Stimulated activated CD4-positive, alpha-beta T cell treated with anti-CD3 and anti-CD28 coated beads, Interleukin-15, amount 100 ng/mL, for 48 hours (primary cell): Measurements from ENCODE around the gene ALKBH6.
A peak's percentile ranks its signal among the peaks of the same experiment; 100 is the strongest.
"Not testable (repeated sequence)": the region's sequence is repeated elsewhere in the genome, so short reads cannot be mapped to it uniquely, and the experiment has no call there.

Experiments used
- DNase-seq, 2 donors: peaks; one replicate each; pipeline ENCODE4 v3.0.0-alpha.2; 2020; ENCODE audit warnings: low read depth in 2 of 2

The ALKBH6 gene

DNA sequence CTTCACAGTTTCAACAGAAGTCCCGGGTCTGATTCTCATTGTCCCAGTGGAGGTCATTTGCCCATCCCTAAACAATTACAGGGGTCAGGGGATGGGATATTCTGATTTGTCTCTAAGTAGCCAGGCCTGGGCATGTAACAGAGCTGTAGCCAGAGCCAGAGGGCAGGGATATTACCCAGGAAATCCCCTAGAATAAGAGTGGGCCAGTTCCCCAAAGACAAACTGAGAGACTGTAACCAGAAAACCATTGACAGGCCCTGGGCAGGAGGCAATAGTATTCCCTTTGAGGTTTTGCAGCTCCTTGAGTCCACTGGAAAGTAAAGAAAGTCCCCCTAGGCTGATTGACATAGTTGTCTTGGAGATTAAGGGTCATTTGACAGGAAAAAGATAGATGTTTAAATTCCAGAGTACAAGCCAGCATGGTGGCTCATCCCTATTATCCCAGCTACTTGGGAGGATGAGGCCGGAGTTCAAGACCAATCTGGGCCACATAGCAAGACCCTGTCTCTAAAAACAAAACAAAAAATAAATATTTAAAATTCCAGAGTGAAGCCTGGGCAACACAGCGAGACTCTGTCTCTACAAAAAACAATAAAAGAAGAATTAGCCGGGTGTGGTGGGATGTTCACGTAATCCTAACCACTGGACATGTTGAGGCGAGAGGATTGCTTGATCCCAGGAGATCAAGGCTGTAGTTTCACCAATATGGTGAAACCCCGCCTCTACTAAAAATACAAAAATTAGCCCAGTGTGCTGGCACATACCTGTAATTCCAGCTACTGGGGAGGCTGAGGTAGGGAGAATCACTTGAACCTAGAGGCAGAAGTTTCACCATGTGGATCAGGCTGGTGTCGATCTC is 20.9 kb downstream of the ALKBH6 start:
- DNase-seq, result no peak

DNA sequence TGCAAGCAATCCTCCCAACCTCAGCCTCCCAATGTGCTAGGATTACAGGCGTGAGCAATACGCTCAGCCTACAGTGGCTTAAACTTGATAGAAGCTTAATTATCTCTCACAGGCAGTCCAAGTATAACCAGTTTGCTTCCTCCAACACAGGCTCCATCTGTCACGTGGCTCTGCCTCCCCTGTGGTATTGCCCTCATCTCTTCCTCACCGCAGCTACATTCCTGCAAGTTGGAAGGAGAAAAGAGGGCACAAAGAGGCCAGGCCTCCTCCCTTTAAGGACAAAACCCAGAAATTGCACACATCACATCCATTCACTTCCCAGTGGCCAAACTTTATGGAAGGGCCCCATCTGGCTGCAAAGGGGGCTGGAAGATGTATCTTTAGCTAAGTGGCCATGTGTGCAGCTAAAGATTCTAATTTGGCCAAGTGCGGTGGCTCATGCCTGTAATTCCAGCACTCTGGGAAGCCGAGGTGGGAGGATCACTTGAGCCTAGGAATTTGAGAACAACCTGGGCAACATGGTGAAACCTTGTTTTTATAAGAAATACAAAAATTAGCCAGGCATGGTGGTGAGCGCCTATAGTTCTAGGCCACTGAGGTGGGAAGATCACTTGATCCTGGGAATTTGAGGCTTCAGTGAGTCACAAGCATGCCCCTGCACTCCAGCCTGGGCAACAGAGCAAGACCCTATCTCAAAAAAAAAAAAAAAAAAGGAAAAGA is 22.1 kb downstream of the ALKBH6 start:
- no peak for DNase-seq

DNA sequence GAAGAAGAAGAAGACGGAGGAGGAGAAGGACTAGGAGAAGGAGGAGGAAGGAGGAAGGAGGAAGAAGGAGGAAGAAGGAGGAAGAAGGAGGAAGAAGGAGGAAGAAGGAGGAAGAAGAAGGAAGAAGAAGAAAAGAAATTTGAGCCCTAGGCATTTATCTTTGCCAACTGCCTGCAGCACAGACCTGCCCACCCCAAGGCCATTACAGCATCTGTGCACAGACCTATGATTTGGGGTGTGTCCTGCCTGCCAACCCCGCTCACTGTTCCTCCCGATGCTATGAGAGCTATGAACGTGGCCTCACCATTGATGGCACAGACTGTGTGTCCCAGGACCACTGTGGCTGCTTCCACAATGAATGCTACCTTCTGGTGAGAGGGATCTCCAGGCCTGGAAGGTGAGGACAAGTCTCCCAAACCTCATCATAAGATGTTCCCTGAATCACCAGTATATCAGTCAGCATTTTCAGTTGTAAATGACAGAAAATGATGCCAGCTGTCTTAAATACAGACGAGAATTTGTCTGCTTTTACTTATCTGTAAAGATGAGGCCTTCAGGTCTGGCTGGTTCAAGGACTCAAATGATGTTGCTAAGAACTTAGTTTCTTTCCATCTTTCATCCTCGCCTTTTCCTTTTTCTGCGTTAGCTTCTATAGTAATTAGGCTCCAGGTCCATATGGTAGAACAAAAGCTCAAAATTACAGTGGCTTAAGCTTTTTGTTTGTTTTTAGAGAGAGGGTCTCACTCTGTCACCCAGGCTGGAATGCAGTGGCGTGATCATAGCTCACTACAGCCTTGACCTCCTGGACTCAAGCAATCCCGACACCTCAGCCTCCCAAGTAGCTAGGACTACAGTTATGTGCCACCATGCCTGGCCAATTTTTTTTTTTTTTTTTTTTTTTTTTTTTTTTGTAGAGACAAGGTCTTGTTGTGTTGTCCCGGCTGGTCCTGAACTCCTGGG is 23.0 kb downstream of the ALKBH6 start:
- no peak for DNase-seq

DNA sequence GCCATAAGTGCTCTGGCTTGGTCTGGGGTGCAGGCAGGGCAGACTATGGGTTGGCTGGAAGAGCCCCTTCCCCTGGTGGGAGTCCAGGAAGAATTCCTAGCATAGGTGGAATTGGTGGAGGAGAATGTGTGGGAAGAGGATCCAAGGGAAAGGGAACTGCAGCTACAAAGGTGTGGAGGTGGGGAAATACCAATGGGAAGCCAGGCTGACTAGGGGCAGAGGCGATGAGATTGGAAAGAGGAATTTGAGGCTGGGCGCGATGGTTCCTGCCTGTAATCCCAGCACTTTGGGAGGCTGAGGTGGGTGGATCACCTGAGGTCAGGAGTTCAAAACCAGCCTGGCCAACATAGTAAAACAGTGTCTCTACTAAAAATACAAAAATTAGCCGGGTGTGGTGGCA is 23.9 kb downstream of the ALKBH6 start:
- no peak for DNase-seq

DNA sequence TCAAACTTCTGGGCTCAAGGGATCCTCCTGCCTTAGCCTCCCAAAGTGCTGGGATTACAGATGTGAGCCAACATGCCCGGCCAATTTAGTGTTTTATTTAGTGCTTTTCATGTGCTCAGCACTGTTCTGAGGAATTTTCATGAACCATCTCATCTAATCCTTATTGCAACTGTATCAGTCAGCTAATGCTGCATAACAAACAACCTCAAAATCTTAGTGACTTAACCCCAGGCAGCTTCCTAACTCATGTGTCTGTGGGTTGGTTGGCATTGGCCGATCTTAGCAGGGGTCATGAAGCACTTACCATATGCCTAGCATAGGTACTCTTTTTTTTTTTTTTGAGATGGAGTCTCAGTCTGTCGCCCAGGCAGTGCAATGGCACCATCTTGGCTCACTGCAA is 25.2 kb downstream of the ALKBH6 start:
- DNase-seq, result no peak

DNA sequence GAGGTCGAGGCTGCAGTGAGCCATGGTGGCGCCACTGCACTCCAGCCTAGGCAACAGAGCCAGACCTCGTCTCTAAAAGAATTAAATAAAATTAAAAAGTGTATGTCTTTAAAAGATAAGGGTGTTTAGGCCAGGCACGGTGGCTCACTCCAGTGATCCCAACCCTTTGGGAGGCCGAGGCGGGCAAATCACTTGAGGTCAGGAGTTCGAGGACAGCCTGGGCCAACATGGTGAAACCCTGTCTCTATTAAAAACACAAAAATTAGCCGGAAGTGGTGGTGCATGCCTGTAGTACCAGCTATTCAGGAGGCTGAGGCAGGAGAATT is 26.5 kb downstream of the ALKBH6 start:
- DNase-seq, result no peak

DNA sequence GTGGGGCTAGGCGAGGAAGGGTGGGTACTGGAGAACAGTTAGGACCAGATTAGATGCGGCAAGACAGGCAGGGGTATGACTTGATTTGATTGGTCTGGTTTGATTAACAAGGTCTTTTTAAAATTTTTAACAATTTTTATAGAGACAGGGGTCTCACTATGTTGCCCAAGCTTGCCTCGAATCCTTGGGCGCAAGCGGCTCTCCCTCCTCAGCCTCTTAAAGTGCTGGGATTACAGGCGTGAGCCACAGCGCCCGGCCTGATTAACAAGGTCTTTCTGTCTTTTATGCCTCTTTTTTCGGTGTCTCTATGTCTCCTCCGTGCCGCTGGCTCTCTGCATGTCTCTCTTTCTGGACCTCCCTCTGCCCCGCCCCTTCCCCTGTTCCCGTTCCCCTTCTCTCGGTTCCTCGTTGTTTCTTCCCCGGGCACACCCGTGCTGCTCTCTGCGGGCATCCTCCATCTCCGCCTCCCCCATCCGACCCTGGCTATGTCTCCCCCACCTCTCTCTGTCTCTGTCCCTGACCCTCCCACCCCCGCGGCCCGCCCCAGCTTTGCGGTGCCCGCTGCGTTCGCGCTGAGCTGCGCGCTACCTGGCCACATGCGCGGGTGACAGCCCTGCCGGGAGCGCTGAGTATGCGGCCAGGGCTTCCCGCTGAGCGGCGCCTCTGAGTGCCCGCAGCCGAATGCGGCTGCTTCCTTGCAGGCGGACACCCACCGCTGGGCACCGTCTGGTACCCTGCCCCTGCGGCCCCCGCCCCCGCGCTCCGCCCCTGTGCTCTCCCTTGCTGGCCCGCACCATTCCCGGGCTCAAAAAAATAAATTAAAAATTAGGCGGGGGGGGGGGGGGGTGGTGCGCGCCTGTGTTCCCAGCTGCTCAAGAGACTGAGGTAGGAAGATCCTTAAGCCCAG is 27.1 kb downstream of the ALKBH6 start:
- DNase-seq, result peak in 1 of 2 donors; percentile 16

DNA sequence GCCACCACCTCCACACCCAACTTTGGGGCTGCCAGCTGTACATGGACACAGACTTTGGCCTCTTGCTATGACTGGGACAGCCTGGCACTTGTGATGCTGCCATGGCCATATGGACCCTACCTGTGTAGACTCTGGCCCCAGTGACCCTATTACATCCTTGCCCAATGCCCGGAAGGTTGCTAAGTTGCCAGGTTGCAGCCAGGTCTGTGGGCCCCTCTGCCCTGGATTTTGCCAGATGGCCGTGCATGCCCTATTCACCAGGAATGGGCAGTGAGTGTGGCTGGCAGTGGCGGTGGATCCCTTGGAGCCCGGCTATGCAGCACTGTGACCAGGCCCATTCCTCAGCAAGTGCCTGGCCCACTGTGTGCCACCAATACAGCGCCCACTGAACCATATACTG is 27.9 kb downstream of the ALKBH6 start:
- DNase-seq, result no peak

DNA sequence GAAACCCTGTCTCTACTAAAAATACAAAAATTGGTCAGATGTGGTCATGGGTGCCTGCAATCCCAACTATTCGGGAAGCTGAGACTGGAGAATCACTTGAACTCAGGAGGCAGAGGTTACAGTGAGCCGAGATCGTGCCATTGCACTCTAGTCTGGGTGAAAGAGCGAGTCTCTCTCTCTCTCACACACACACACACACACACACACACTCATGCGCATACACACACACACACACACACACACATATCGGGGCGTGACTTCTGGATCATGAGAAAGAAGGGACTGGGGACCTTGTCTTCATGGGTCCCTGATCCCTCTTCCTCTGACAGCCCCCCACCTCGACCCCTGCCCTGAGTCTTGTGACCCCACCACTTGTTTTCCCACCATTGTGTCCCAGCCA is 30.8 kb downstream of the ALKBH6 start:
- no peak for DNase-seq

DNA sequence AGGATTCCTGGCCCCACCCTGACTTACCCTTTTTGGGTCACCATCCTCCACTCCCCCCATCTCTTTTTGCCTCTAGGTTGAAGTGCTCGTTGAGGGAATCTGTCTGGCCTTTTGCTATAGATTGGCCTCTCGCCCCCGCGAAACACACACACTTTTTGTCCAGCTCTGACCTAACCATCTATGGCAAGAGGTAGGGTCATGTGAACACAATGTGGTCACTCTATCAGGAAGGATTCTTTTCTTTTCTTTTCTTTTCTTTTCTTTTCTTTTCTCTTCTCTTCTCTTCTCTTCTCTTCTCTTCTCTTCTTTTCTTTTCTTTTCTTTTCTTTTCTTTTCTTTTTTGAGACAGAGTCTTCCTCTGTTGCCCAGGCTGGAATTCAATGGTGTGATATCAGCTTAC is 33.0 kb downstream of the ALKBH6 start:
- DNase-seq, result not testable (repeated sequence)

DNA sequence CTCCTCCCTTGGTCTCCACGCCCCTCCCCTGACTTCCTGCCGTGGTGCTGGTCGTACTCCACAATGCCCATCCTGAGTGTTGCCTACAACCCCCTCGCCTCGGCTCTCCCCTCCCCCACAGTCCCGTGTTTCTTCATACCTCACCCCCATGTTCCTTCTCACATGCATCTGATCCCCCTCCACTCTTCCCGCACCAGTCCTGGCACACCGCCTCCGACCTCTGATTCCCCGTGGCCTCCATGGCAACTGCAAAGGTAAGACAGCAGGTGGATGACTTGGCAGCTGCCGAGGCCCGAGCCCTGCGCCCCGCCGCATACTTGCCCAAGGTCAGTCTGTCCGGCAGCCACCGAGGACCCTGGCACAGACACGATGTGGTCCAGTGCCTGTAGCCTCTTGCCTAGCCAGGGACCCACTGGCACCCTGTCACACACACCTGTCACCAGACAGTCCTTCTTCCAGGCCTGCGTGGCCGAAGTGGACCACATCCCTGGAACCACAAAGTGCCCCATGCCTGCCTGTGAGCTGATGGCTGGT is 35.1 kb downstream of the ALKBH6 start:
- DNase-seq, result no peak

DNA sequence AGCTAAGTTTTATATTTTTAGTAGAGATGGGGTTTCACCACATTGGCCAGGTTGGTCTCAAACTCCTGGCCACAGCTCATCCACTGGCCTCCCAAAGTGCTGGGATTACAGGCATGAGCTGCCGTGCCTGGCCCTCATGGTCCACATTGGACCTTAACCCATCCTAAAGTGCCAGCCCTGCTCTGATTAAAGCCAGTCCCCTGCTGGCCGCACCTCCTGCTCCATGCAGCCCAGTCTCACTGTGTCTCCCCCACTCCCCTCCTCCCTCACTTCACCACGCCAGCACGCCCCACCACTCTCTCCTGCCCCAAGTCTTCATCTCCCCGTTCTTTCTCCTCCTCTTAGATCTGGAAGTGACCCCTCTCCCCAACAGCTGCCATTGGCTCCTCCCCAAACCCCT is 35.7 kb downstream of the ALKBH6 start:
- DNase-seq, result no peak

DNA sequence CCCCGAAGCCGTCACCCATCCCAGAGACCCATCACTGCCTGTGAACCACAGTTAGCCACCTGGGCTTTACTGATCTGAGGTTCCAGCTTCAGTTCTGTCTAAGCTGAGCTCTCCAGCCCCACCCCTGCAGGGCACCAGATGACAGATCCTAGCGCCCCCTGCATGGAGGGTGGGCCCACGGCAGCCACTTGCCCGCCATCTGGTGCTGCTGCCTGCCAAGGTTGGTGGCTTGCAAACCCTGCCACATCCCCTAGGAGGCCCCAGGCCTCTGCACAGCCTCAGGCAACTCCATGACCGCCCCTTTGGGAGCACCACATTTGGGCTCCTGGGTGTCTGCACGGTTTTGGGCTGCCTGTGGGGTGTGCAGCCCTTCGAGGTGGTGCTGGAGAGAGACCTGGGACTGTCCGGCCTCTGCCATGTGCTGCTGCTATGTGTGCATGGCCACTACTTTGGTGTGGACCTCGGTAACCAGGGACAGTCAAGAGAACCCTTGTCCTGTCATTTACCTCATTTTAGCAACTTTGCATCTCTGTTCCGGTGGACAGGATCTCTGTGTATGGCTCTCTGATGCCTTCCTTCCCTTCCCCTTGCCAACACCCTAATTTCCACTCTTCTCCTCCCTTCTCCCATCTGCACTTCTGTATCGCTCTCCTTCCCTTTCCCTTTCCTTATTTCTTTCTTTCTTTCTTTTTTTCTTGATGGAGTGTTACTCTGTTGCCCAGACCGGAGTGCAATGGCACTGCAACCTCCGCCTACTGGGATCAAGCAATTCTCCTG is 36.4 kb downstream of the ALKBH6 start:
- no peak for DNase-seq

DNA sequence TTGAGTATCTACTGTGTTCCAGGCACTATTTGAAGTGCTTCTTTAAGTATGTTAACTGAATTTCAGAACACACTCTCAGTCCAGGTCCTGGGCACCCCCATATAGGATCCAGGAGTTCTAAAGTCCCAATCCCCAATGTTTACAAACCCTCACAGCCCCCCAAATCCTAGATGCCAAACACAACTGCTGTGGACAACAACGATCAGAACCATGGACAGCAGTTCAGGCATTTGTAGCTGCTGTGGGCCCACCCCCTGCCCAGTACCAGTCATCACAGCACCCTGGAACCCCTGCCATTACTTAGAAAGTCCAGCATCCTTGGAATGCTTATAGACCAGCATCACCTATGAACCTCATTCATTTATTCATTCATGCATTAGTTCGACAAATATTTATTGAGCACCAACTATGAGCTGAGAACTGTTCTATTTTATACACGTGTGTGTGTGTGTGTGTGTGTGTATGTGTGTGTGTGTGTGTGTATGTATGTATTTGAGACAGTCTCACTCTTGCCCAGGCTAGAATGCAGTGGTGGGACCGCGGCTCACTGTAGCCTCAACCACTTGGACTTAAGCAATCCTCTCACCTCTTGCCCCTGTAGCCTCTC is 38.3 kb downstream of the ALKBH6 start:
- DNase-seq, result no peak

DNA sequence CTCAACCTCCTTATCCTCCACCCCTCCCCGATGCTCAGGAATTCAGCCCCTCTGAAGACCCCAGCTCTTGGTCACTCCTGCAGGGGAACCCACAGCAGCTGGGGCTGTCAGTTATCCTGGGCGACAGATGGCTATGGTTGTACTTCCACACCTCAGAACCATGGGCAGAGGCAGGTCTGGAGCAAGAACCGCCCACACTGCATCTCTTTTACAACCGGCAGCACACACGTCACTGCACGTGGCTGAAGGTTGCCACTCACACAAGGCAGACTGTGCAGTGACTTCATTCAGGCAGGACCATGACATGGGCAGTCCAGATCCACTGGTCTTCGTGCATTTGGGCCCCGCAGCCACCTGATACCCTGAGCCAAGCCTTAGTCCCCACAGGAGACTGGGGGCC is 40.5 kb downstream of the ALKBH6 start:
- DNase-seq, result no peak

DNA sequence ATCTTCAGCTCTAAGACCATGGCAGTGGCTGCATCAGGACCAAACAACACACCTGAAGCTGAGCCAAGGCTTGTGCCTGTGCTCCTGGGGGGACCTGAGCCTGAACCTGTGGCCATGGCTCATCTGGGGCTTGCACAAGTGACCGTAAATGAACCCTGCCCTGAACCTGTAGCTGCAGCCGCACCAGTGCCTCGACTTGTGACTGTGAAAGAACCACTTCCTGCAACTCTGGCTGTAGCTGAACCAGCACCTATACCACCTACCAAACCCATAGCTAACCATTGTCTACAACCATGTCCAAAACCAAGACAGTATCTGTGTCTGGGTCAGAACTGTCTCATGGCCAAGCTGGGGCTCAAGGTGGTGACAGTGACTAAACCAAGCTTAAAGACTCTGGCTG is 47.2 kb downstream of the ALKBH6 start:
- no peak for DNase-seq

DNA sequence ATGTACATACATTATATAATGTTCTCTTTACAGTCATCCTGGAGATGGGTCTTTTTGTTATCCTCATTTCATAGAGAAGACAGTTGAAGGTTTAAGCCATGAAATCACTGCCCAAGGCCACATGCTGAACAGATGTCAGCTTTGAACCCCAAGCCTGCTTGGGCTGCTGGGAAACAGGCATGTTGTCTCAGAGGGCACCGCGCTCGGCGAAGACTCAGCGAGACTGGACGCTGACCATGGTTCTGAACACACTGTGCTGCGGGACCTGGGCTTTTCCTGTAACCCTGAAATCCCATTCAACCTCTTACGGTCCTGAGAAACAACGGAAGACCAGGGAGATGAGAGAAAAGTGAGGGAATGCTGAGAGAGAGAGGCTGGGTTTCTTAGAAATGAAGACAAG is 50.5 kb downstream of the ALKBH6 start:
- no peak for DNase-seq

DNA sequence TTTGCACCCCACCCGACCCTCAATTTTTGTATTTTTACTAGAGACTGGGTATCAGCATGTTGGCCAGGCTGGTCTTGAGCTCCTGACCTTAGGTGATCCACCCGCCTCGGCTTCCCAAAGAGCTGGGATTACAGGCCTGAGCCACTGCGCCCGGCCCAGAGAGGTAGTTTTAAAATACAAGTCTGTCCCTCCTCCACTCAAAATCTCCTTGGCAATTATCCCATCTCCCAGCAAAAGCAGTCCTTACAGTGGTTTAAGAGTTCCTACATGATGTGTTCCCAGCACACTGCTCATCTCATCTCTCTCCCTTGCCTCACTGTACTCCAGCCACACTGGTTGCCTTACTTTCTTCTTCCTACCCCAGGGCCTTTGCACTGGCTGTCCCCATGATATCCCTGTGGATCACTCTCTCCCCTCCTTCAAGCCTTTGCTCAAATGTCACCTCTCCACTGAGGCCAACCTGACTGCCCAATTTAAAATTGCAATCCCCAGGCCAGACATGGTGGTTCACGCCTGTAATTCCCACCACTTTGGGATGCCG is 53.5 kb downstream of the ALKBH6 start:
- no peak for DNase-seq

DNA sequence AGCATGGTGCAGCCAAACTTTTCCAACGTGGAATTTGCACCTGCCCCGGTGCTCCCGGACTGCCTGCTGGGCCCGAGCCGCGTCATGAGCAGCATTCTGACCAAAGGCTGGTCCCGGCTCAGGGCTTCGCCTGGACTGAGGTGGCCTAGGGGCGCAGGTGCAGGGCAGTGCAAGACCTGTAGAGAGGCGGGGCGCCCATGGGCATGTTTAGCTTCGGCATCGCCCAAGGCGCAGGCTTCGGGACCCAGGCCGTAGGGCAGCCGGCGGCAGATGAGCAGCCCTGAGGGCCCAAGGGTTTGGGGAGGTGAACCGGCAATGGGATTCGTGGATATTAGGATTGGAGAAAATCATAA is 54.1 kb downstream of the ALKBH6 start:
- no peak for DNase-seq
